Measurements from ENCODE around the gene DNASE1L1.
"Not testable (repeated sequence)": the region's sequence is repeated elsewhere in the genome, so short reads cannot be mapped to it uniquely, and the experiment has no call there.

Gene DNASE1L1

DNA sequence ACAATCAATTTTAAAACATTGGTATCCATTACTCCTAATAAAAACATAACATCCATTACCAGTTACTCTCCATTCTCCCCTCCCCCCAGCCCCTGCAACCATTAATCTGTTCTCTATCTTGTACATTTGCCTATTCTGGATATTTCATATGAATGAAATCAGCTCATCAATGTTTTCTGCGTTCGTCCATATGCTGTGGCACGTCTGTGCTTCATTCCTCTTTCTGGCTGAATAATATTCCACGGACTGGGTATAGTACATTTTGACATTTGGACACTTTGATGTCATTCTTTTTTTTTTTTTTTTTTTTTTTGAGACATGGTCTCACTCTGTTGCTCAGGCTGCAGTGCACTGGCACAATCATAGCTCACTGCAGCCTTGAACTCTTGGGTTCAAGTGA is 5.2 kb downstream of the DNASE1L1 start:
- no peak for DNase-seq (ENCODE audit: low read depth in 2 of 2)

GRCh38 chrX:154403192-154403591 is 5.9 kb downstream of the DNASE1L1 start:
- DNase-seq (ENCODE audit: low read depth in 2 of 2) = no peak

DNA sequence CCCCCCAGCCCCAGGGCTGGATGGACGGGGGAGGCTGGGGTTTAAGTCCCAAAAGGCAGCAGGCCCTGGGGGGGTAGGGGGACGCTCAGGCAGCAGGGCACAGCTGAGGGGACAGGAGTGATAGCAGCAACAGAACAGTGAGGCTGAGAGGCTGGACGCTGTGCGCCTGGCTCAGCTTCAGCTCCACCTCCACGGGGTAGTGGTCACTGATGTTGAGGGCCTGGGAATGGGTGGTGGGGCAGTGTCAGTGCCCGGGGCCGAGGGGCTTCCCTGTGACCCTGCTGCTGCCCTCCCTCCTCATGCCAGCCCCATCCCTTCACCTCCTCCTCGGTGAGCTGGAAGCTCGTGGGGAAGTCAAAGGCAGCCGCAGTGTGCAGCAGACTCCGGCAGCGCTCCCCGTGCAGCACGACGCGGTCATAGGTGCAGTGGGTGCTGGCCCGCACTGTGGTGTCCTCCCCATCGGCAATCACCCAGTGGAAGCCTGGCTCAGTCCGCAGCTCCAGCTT is 6.4 kb downstream of the DNASE1L1 start:
- no peak for DNase-seq (ENCODE audit: low read depth in 2 of 2)

DNA sequence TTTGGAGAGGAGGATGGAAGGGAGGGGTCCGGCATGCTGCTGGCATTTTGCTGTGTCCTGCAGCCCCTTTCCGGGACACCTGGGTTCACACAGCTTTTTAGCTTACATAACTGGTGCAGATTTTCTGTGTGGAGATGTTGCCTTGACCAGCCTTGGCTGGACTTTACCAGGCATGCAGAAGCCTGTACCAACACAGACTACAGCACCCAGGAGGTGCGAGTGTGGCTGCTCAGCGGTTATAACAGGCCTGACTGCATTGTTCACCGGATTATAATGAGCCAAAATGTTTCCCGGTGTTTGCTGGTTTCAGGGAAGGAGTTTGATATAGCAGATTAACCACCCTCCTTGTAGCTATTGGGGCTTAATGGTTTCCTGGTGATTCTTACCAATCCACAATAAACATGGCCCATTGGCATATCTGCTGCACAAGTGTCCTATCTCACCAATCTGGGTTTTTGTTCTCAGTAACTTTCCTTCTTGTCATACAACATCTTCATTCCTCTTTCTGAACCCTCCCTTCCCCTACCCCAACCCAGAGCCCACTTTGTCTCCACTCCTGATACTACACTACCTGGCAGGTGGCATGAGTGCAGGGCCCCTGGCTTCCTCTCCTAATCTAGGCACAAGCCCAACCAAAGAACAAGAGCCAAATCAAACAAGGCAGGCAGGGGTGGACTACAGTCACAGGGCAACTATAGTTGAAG is 7.0 kb downstream of the DNASE1L1 start:
- no peak for DNase-seq (ENCODE audit: low read depth in 2 of 2)

DNA sequence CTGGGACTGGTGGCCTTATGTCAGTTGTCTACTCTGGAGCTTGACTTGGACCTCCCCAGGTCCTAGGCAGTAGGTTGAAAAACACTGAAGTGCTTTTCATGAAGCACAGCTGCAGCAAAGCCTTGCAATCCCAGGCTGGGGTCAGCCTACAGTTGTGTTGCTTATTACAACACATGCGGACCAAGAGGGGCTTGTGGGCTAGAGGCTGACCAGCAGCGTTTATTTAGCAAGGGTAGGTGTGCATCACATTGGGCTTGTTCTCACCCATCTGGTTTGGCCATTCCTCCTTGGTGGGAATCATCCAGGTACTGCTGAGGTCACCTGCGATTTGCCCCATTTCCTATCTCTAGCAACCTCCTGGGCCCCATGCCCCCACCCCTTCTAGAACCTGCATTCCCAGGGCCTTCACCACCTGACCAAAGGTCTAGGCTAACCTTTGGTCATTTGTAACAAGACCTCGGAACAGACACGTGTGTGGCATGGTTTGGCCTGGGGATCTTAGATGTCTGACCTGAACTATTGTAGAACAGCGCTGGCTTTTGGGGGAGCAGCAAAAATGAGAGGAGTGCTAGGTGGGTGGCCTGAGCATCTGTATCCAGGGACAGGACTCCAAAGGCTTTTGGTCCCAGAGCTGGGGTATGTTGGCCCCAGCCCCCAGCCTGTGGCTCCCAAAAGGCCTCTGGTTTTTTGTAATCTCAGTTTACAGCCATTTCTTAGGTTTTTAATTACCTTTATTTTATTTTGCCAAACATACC is 7.8 kb downstream of the DNASE1L1 start:
- no peak for DNase-seq (ENCODE audit: low read depth in 2 of 2)

GRCh38 chrX:154400369-154400817 is 8.7 kb downstream of the DNASE1L1 start:
- DNase-seq (ENCODE audit: low read depth in 2 of 2) = not testable (repeated sequence)

GRCh38 chrX:154399527-154400368 is 9.3 kb downstream of the DNASE1L1 start:
- no peak for DNase-seq (ENCODE audit: low read depth in 2 of 2)

DNA sequence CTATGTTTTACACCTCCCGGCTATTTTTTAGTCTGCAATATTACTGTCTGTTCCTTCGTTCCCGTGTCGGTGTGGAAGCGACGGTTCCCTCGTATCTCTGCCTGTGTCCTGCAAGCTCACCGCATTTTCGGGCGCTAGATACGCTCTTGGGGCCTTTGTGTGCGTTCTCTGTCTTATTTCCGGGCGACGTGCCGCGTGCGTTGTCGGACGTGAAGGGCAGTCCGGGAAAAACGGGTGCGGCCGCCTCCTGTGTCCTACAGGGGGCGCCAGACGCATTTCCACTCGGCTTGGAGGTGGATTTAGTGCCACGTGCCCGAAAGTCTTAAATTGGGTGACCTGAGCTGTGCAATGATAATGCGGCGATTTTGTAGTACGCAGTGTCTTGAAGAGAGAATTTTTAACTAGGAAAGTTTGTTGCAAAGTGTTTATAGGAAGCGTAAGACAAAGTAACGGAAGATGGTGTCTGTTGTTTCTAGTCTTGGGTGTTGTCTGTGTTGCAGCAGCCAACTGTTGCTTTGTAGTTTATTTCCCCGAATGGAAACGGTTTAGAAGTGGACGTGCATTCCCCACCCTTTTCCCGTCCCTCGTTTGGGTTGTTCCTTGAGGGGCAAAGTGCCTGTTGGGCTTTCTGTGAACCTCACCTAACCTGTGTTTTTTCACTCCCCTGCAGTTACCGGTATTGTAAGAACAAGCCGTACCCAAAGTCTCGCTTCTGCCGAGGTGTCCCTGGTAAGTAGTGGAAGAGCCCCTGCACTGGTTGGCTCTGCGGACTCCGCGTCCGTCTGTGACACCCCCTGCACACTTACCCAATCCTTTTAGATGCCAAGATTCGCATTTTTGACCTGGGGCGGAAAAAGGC is 10.2 kb downstream of the DNASE1L1 start:
- DNase-seq (ENCODE audit: low read depth in 2 of 2) = peak; percentile 64 to 66

GRCh38 chrX:154397888-154398667 is 11.0 kb downstream of the DNASE1L1 start, which contains the start of gene RPL10:
Gene RPL10 (plus strand): TSS chrX:154398377. CDS start chrX:154398520, 143 bp downstream.
- DNase-seq (ENCODE audit: low read depth in 2 of 2) = peak; percentile 84 to 91

- DNase-seq (ENCODE audit: low read depth in 2 of 2) = peak; percentile 54 to 56
These were observed 11.8 kb downstream of the DNASE1L1 start for GRCh38 chrX:154396973-154397887.

GRCh38 chrX:154396363-154396762 is 12.7 kb downstream of the DNASE1L1 start:
- not testable (repeated sequence) for DNase-seq (ENCODE audit: low read depth in 2 of 2)

GRCh38 chrX:154389812-154390747 is 19.0 kb downstream of the DNASE1L1 start:
- not testable (repeated sequence) for DNase-seq (ENCODE audit: low read depth in 2 of 2)

DNA sequence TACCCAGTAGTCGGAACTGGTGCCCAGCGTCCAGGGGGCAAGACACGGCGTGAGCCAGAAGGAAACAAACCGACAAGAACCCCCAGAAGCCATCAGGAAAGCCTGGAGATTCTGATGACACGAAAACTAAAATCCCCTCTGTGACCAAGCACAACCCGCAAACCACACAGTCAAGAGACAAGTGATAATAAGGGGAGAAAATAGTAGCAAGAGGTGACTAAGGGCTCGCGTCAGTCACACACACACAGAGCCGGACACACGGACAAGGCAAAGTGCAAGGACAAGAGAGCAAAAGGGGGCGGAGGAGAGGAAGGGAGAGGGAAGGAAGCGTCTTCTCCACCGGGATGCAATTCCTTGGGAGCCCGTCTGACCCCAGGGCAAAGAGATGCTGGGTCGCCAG is 20.4 kb downstream of the DNASE1L1 start:
- not testable (repeated sequence) for DNase-seq (ENCODE audit: low read depth in 2 of 2)

DNA sequence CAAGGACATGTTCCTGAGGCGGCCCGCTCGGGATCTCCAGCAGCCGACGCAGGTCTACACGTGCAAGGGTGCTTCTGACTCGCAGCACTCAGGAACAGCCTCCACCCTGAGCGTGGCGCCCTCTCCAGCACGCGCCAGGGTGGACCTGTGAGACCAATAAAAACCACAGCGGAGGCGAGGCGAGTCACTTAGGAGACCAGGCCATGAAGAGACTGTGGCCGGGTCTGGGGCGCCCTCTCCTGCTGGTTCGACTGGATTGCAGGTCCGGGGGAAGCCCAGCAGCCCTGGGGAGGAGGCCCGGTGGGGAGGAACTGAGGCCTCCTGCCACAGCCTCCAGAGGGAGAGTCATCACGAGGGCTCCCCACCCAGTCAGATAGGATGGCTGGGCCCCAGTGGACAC is 21.0 kb downstream of the DNASE1L1 start:
- DNase-seq (ENCODE audit: low read depth in 2 of 2) = not testable (repeated sequence)

DNA sequence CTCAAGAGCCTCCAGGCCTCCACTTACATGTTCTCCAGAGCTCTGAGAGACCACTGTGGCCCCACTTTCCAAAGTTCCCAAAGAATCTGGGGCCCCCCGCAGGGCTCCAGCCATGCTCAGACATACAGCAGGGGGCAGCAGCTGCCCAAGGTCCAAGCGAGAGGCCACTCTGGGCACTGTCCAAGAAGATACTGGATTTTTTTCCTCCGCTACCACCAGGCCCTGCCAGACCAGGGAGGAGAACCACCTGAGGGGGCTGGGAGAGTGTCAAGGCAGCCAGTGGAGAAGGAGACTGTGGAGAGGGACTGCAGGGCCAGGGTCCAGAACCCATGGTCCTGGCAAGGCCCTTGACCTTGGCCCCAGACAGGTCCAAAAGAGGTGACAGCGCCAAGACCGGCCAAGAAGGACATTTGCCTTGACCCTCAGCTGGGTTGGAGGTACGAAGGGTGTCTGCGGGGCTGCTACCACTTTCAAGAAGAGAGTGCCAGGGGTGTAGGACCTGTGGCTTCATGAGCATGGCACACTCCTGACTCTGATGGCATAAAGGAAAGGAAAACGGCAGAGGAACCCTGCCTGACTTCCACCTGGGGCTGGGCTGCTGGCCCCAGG is 24.7 kb downstream of the DNASE1L1 start:
- DNase-seq (ENCODE audit: low read depth in 2 of 2) = no peak

DNA sequence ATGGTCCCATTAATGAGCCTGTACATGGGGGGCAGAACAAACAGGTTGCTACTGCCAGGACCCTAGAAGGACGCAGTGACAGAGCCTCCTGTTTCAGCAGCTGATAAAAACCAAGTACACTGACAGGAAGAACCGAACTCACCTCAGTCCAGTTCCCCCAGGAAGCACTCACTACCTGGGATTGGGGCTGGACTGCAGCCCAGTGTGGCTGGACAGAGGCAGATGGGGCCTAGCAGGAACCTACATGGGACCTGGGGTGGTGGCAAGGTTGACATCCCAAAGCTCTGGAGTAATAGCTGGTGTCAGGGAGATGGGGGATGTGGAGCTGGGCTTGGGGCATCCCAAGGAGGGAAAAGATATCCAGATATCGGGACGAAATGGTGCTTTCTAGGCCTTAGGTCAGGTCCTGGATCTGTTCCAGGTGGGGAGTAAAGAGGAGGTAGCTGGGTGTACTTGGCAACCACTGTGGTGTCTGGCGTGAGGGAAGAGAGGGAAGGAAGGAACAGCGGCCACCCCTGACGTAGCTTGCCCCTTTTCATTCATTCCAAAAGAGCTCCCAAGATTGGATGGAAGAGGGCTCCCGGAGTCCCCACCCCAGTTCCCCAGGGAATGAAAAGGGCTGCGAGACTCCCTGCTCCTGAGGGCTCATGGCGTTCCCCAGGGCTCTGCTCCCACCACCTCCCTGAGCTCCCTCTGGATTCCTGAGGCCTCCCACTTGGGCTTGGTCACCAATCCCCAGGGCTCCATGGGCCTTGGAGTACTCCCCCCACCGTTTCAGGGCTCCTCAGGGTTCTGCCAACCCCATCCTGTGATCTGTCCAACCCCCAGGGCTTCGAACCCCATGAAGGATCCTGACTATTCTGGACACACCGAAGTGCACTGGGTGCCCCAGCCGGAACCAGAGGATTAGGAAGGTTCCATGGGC is 25.4 kb downstream of the DNASE1L1 start:
- DNase-seq (ENCODE audit: low read depth in 2 of 2) = no peak

All from stimulated activated CD8-positive, alpha-beta memory T cell treated with anti-CD3 and anti-CD28 coated beads, Interleukin-15, amount 100 ng/mL, for 48 hours (primary cell).